GM18519 (cell line): ENCODE results near the gene FCF1.

Experiments
- ATAC-seq: cut with Tn5 transposase; IDR thresholded peaks from one replicate; pipeline ENCODE4 v1.9.1; 2021; ENCODE audit warnings: mild to moderate bottlenecking, moderate library complexity; ENCODE audit not compliant: unreplicated experiment, low FRiP score

FCF1 gene

GRCh38 chr14:74762917-74763802 lies 50.2 kb downstream of the FCF1 start, which contains the start of gene YLPM1:
TSS of gene YLPM1 (plus strand) at chr14:74763316. CDS start at chr14:74763490, 174 bp downstream.
- ATAC-seq: peak; percentile 74

- no peak for ATAC-seq
Measured at GRCh38 chr14:74763803-74764531, 51.0 kb downstream of the FCF1 start.

DNA sequence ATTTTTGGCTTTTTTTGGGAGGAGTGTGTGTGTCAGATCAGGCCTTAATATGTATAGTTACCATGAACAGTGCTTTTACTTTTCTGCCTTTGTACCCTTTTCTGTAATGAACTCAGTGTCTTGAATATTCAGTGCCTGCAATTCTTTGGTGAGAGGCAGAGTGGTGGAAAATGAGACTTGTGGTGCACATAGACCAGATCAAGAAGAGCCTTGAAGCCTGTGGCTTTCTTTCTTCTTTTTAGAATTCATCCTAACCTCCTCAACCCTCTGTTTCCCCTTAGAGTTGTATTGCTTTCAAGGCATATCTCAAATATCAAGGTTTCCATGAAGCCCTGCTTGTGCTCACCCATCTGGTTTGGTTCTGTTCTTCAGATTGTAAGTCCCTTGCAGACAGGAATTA lies 52.8 kb downstream of the FCF1 start:
- ATAC-seq: no peak

GRCh38 chr14:74771399-74771798 lies 58.5 kb downstream of the FCF1 start:
- no peak for ATAC-seq

DNA sequence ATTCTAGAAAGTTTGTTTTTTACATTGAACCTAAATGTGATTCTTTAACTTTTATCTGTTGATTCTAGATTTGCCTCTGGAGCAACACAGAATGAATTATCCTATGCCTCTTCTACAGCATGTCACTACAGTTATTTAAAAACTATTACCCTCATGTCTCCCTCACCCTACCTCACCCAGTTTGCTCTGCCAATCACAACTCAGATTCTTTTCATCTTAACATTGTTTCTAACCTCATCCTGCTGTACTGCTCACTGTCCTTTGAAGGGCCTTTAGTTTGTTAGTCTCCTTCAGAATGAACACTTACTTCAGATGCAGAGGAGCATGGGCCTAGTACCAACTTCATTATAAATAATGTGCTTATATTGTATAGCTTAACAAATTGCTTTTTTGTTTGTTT lies 71.7 kb downstream of the FCF1 start:
- no peak for ATAC-seq

GRCh38 chr14:74785056-74785613 lies 72.2 kb downstream of the FCF1 start:
- no peak for ATAC-seq

GRCh38 chr14:74786796-74787315 lies 73.9 kb downstream of the FCF1 start:
- ATAC-seq: no peak
